Measurements from ENCODE around the gene SPATA13.

Gene SPATA13

DNA sequence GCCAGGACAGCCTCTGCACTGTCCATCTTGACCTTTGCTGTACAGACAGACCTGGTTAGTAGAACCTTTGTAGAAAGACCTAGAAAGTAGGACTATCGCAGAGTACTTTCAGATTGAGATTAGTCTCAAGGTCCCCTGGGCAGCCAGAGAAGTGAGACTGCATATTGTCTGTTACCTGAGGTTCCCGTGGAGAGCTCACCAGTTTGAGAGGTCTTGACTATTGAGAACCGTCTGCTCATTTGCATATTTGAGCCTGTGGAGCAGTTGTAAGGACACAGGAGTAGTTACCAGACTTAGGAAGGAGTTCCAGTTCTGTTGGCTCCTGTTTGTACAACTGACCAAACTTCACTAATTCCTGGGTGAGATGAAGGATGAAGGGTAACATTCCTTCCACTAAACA lies 66.2 kb downstream of the SPATA13 start:
- no peak for DNase-seq

DNA sequence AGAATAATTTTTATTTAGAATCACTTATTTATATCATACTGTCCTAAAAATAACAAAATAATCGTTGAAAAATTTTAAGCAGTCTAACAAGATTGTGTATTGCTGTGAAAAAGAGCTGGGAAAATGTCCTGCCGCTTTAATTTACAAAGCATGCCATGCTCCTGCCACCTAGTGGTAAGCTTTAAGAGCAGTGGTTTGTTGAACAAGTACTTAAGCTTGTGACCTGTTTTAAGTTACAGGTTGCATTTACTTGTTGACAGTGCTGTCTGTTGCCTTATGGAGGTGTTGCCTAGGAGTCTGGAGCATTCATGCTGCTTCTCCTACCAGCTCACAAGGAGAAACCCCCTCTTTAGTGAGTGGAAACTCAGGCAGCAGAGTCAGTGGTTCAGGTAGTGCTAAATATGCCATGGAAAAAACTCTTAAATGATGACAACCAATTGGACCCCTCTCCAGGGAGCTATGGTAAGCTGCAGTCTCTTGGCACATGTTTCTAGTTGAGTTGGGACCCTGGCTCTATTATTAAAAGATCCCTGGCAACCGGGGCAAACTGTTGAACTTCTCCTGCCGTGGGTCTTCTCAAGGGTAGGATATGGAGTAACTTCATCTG lies 68.4 kb downstream of the SPATA13 start:
- DNase-seq, result no peak

DNA sequence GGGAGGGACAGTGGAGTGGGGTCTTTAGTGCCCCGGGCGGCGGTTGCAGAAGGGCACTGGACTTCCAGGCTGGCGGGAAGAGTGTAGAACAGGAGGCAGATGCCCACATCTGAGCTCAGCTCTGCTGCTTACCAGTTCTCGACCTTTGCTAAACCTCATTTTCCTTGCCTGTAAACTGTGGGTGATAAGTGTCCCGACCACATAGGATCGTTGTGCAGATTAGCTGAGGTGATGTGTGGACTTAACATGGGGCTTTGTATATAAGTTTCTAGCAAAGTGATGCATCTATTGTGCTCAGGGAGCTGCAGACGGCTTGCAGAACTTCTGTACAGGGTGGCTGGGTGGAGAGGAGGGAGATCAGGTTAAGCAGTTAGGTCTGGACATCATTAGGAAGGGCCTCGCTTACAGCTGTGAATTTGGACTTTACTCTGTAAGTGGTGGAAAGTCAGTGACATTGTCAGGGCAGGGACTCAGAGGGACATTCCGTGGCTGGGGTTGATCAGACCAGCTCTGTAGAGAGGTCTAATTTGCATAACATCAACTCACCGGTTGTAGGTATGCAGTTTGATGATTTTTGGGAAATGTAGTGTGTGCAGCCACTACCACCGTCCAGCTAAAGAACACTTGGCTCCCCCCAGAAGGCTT lies 70.0 kb downstream of the SPATA13 start:
- DNase-seq, result no peak

DNA sequence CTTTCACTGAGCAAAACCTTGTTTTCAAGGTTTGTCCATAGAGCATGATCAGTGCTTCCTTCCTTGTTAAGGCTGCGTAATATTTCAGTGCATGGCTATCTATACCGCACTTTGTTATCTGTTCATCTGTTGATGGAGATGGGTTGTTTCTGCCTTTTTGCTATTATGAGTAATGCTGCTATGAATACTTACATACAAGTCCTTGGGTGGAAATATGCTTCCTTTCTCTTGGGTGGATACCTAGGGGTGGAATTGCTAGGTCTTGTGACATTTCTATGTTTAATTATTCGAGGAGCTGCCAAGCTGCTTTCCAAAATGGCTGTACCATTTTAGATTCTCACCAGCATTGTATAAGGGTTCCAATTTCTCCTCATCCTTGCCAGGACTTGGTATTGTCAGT lies 70.9 kb downstream of the SPATA13 start:
- no peak for DNase-seq

DNA sequence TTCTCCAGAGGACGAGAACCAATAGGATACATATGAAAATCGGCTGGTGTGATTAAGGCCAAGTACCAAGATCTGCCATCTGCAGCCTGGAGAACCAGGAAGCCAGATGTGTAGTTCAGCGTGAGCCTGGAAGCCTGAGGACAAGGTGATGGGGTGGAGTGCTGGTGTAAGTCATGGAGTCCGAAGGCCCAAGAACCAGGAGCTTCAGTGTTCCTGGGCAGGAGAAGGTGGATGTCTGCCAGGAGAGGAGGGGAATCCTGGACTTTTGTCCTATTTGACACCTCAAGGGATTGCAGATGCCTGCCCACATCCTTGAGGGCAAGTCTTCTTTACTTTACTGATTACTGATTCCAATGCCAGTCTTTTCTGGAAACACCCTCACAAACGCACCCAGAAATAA lies 71.5 kb downstream of the SPATA13 start:
- no peak for DNase-seq

DNA sequence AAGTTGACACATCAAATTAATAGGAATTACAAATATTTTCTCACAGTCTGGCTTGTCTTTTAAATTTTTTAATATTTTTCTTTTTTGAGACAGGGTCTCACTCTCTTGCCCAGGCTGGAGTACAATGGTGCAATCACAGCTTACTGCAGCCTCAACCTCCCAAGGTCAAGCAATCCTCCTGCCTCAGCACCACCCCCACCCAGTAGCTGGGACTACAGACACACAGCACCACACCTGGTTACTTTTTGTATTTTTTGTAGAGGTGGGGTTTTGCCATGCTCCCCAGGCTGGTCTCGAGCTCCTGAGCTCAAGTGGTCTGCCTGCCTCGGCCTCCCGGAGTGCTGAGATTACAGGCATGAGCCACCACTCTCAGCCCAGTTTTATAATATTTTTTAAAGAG lies 72.0 kb downstream of the SPATA13 start:
- no peak for DNase-seq

DNA sequence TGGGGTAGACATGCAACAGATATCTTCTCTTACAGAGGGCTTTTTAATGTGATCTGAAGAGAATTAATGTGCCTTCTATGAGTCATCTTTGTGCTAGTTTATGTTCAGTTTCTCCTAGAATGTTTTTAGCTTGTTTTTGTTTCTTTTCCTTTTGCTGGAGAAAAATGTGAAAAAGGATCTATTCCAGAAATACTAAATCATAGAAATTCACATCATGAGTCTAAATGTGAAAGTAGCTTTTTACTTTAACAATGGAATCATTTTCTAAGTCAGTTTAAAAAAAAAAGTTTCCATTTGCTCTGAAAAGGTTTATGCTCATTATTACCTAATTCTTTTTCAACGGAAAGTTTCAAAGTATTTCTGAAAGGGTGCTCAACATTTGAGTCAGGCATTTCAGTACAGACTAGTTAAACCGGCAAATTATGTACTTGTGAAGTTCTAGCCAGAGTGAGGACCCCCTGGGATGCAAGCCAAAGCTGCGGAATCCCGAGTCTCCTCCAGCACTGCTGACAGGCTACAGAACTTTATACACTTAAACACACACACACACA lies 72.9 kb downstream of the SPATA13 start:
- no peak for DNase-seq

DNA sequence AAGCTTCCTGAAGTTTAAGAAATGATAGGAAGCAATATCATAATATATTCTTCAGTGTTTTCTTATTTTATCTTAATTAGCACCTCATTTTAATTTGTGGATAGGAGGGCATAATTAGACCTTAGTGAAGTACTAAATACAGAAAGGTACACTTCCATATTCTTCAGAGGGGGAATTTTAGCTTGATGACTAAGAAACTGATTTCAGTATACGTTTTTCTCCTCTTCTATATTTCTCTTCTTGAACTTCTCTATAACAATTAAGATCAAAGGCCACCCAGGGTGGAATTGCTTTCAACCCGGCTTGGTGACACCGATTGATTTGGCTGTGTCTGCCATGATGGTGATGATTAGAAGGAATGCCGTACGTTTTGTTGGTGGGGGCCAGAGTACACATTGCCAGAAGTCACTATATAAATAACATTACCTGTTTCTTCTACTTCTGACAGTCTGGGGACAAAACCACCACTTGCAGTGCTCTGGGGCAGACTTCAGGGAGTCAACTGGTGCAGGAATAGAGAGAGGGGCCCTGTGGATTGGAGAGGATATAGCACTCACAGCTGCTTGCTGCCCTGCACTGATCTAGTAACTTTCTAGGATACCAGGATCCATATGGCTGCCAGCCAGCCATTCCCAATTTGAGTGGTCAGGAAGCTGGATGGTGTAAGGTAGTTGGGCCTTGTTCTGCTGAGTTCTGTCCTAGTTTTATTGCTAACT lies 73.8 kb downstream of the SPATA13 start:
- no peak for DNase-seq

DNA sequence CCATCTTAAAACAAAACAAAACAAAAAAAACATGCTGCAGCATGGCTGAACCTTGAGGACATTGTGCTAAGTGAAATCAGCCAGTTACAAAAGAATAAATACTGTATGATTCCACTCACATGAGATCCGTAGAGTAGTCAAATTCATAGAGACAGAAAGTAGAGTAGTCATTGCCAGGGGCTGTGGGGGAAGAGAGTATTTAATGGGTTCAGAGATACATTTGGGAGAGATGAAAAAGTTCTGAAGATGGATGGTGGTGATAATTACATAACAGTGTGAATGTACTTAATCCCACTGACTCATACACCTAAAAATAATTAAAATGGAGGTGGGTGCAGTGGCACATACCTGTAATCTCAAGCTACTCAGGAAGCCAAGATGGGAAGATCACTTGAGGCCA lies 76.8 kb downstream of the SPATA13 start:
- DNase-seq, result no peak

DNA sequence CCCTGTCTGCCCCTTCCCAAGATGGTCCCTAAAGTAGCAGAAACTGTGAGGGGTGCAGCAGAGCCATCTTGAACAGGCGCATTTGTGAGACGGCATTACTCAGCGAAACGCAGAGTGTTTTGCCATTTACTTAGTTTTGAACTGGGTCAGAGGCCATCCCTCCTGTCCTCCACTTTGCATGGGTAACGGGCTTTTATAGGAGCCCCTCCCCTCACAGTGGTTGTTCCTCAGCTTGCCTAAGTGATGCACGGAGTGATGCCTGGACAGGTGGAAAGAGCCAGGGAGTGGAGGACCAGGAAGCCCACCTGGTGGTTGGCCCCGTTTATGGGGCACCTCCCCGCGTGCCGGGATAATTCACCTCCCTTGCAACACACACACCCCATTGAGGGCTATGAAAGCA lies 80.8 kb downstream of the SPATA13 start:
- DNase-seq, result no peak

DNA sequence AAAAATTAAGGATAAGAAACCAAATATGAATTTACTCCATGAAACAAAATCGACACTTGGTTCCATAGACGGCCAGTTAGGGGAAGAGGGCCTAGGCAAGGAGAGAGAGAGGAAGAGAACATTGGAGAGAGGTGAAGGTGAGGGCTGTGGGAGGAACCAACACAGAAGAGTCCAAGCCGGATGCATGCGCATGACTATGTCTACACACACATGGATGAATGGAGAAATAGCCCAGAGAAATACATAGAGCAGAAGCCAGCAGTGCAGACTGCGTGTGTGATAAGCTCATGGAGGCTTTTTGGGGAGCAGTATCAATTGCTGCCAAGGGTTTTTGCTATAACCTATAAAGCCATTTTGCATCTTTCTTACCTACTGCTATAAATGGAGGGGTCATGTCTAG lies 81.6 kb downstream of the SPATA13 start:
- DNase-seq, result no peak

DNA sequence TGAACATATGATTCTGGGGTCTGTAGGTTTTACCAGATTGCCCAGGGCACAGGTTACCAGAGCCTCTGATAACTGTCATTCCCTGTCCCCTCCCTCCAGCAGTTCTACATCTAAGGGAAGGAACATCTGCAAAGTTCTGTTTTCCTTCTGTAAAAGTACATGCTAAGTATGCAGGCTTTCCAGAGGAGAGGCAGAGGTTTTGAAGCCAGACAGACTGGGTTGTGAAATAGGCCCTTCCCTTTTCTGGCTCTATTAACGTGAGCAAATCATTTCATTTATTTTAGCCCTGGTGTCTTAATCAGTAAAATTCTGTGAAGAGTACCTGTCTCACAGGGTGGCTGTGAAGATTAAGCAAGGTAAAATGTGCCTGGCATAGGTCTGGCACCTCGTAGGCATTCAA lies 82.8 kb downstream of the SPATA13 start:
- no peak for DNase-seq

DNA sequence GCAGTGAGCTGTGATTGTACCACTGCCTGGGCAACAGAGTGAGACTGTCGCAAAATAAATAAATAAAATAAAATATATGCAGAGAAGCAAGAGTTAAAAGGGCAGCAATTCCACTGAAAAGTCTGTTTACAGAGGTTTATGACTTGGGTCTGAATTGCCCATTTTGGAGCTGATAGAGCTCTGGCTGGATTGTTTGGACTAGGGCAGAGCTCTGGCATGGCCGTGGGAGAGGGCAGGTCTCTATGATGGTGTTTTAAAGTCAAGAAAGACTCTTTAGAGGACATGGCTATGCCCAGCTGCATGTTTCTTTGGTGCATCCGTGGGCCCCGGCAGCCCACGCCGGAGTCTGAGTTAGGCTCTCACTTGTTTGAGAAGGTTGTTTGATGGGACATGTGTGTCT lies 84.3 kb downstream of the SPATA13 start:
- no peak for DNase-seq

DNA sequence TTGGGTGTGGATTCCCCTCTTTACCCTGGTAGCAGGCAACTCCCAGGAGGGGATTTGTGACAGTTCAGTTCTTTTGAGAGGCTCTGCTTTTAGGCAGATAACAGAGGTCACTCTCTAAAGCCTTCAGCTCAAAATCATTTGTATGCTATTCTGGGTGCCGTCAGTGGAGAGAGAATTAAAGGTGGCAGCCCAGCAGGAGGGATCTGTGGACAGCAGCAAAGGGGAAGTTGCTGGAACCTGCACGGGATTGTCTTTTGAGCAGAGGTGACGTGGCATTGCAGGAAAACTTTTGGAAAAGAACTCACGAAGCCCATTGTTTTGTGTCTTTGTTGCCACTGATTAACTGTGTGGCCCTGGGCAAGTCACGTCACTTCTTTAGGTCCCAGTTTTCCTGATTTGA lies 86.5 kb downstream of the SPATA13 start:
- DNase-seq, result no peak

DNA sequence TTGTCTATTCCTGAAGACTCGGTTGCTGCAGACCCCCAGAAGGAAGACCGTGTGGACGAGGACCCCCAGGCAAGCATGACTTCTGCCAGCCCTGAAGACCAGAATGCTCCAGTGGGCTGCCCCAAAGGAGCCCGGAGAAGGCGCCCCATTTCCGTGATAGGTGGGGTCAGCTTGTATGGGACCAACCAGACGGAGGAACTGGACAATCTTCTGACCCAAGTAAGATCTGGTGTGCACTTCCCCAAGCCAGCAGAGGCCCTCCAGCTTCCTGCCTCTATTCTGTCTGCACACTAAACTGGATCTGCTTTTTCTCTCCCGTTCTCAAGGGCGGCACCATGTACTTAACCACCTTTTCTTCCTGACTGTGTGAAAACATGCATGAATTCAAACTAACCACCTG lies 89.1 kb downstream of the SPATA13 start:
- DNase-seq, result no peak

DNA sequence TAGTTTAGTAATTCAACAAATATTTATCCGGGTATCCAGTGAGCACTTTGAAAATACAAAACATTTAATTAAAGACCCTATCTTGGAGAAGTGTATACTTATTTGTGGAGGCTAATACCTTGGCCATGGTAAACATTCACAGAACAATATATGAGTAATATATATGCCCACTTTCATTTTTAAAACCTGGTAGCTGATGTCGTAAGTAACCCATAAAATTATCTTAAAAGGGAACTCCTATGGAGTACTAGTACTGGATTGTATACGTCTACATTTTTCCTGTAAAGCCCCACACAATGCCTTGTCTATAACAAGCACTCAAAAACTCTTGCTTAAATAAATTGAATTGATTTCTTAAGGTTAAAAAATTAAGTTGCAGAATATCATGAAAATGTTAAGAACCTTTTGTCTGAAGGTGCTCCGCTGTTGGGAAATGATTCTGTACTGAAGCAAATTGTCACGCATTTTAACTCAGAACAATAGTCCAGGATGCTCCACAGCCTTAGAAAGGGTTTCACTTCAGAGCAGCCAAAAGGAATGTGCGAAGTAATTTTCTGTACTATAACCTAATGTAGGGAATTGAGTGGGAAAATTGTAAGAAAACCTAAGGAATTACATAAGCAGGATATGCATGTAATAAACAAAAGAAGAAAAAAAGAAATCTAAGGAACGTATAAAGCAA lies 90.0 kb downstream of the SPATA13 start:
- DNase-seq, result no peak

DNA sequence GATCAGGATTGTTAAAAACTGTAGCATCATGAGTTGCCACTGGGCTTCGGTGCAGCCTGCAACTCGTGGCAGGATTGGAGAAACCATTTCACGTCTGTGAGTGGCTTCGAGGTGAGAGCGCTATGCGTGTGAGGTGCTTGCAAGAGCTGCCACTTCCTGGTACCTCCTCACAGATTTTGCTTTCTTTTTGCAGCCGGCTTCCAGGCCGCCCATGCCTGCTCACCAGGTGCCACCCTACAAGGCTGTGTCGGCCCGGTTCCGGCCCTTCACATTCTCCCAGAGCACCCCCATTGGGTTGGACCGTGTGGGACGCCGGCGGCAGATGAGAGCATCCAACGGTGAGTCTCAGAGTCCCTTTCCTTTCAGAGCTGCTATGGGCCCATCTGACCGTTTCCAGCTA lies 91.0 kb downstream of the SPATA13 start:
- peak; percentile 88 for DNase-seq

DNA sequence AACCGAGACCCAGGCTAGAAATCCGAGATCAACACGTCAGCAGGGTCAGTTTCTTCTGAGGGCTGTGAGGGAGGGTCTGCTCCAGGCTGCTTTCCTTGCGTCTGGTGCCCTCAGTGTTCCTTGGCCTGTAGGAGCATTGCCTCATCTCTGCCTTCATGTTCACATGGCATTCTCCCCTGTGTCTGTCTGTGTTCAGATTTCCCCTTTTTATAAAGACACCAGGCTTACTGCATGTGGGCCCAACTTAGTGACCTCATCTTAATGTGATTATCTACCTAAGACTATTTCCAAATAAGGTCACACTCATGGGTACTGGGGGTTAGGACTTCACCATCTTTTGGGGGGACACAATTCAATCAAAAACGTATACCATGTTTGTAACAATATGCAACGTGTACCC lies 91.6 kb downstream of the SPATA13 start:
- no peak for DNase-seq

DNA sequence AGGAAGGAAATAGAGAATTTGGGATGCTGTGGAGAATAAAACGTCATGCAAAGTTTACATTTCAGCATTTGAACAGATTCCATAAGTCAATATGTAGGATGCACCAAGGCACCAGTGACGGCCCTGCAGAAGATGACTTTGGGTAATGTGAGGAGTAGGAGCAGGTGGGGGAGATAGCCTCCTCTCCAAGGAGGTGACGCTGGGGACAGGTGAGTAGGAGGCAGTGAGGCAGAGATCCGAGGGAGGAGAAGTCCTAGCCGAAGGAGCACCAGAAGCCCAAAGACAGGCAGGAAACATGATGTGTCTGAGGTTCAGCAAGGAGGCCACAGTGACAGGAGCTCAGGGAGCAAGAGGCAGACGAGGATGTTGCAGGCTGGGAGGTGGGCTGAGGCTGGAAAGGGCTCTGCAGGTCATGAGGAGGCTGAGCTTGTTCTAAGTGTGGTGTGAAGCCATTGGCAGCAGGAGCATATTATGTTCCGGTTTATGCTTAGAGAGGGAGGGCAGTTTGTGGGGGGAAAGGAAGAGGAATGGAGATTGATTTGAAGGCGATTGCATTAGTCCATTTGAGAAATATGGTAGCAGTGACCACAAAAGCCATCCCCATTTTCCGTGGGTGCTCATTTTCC lies 93.1 kb downstream of the SPATA13 start:
- DNase-seq, result no peak

DNA sequence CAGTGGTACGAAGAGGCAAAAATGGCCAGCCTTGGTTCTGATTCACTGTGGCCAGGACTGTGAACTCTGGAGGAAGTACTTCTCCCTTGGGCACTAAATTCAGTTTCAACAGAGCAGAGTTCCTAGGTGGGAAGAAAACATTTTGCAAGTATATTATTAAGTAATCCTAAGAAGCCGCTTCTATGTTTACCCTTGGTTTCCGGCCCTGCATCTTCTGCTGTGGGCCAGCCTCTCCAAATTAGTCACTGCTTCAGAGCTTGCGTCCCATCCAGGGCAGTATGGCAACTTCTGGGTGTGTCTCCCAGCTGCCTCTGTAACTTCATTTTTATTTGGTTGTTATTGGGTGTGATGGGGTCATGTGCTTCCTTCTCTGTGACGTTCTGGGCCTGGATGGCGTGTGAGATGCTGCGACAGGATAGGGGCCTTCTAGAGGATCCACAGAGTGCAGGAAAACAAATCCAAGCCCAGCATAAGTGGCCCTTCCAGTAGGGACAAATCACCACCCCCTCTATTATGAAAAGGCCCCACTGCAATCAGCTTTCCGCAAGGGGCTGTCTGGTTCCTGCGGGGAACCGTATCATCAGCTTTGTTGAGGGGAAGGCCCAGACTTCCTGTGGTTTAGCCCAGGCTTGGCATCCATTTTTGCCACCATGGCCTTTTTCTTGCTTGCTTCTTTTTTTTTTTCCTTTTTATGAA lies 93.8 kb downstream of the SPATA13 start:
- DNase-seq, result peak; percentile 69

DNA sequence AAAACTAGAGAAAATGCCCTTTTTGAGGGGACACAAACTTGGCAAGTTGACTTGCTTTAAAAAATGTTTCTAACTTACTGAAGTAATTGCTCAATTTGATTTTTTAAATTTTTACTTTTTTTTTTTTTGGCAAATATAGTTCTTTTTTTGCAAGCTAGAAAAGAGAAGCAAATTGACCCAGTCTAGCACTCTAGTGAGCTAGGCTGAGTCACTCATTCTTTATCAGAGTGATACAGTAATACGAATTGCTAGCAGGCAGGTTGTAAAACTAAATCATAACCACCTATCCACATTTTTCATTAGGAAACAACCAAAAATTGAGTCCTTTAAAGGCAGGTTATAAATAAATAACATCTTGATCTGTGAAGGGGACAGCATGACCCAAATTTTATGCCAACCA lies 97.0 kb downstream of the SPATA13 start:
- no peak for DNase-seq

DNA sequence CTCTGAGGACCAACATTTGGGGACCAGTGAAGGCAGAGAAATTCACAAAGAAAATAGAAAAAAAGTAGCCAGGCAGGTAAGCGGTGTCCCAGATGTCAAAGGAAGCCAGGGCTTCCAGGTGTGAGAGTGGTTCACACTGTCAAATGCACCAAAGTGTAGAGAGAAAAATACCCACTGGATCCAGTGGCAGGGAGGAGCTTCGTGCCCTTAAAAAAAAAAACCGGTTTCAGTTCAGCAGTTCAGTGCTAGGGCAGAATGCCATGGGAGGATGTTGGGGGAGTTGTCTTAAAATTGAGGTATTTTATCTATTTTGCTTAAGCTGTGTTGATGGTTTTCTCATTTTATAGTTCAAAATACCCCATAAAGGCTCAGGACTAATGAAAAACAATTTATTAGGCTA lies 101.0 kb downstream of the SPATA13 start:
- DNase-seq, result peak; percentile 56

DNA sequence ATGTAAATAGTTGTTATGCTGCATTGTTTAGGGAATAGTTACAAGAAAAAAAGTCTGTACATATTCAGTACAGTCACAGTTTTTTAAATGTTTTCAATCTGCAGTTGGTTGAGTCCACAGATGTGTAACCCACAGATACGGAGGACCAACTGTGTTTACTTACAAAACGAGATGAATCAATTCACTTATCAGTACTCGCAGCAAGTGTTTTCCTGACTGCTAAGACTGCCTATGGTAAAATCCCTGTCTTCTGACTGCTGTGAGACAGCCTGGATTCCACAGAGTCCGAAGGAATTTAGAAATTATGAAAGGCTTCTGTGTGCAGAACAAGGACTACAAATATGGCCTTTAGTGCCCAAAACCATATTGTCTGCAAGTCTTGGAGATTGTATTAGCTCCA lies 103.1 kb downstream of the SPATA13 start:
- no peak for DNase-seq
